GM12892 (cell line): ENCODE data around the gene TTC24.

Experiments used
- DNase-seq: peaks from one replicate; pipeline ENCODE4 v3.0.0; 2011; ENCODE audit not compliant: insufficient read length
- FAIRE-seq: peaks from 2 replicates; lab custom pipeline; 2011; peaks lifted over from hg19 to GRCh38; lab: Jason Lieb, UNC
- POLR2A ChIP-seq: IDR thresholded peaks from 2 replicates; pipeline ENCODE4 v1.6.1; 2011; ENCODE audit warnings: low read depth, low read length, control low read depth
- POLR2AphosphoS5 ChIP-seq: IDR thresholded peaks from 2 replicates; pipeline ENCODE4 v1.6.1; 2011; ENCODE audit warnings: low read depth, low read length, control low read depth
- TAF1 ChIP-seq: IDR thresholded peaks from 2 replicates; pipeline ENCODE4 v1.6.1; 2011; ENCODE audit warnings: low read depth, mild to moderate bottlenecking, control low read depth, low read length, borderline replicate concordance

The TTC24 gene

GRCh38 chr1:156632355-156632754 lies 52.8 kb downstream of the TTC24 start:
- FAIRE-seq (no peak), DNase-seq (no peak)
- TF ChIP-seq POLR2AphosphoS5 = no peak
- TF ChIP-seq TAF1 = no peak
- TF ChIP-seq POLR2A = no peak
